PC-3 (cell line): ENCODE results near the gene MARK3. TPM values are rescaled to one million over a fixed set of nuclear protein-coding genes. Genes with fewer than 3 reads are reported as not detected.

ENCODE experiments used
- ATAC-seq: fragments of 200-7000 bp; cut with Tn5 transposase; 2 replicates; pipeline ENCODE4 v1.9.1; 2020; ENCODE audit warnings: mild to moderate bottlenecking, moderate library complexity
- BruUV-seq: library from RNA; stranded (reverse); fragments of 400-500 nt; replicated peaks from 2 replicates; lab custom pipeline; 2021; lab: Mats Ljungman, UMichigan
- CTCF ChIA-PET: fragments of 300-600 bp; sonication (Branson Sonifier 250); formaldehyde crosslinking; loops from one replicate; lab custom pipeline; 2022; ENCODE audit warnings: antibody characterized with exemption; lab: Charles Lee
- POLR2A ChIA-PET: fragments of 300-600 bp; sonication (Branson Sonifier 250); formaldehyde crosslinking; loops from one replicate; lab custom pipeline; 2022; ENCODE audit warnings: antibody characterized with exemption; ENCODE audit not compliant: unreplicated experiment; lab: Charles Lee
- DNase-seq: peaks from one replicate; pipeline ENCODE4 v3.0.0-alpha.2; 2015
- H2AFZ ChIP-seq: fragments of 300-600 bp; sonication (generic); 2 replicates; pipeline ENCODE4 v1.6.0; 2016; ENCODE audit warnings: antibody characterized with exemption, low read length
- H3F3A ChIP-seq: fragments of 300-600 bp; sonication (generic); one replicate; pipeline ENCODE4 v1.6.0; 2017; ENCODE audit warnings: antibody characterized with exemption, low read length, control low read depth, mild to moderate bottlenecking; ENCODE audit not compliant: unreplicated experiment
- H3K27ac ChIP-seq: fragments of 300-600 bp; sonication (generic); 2 replicates; pipeline ENCODE4 v1.5.1; 2016; ENCODE audit warnings: mild to moderate bottlenecking, low read length
- H3K27me3 ChIP-seq: fragments of 300-600 bp; sonication (generic); 2 replicates; pipeline ENCODE4 v1.6.1; 2016; ENCODE audit warnings: low read length, mixed read lengths
- H3K36me3 ChIP-seq: fragments of 300-600 bp; sonication (generic); 2 replicates; pipeline ENCODE4 v1.6.1; 2016; ENCODE audit warnings: low read depth, mixed run types, low read length, mixed read lengths
- H3K4me1 ChIP-seq: fragments of 300-600 bp; sonication (generic); 2 replicates; pipeline ENCODE4 v1.5.1; 2016; ENCODE audit warnings: low read length; ENCODE audit not compliant: insufficient read depth
- H3K4me2 ChIP-seq: fragments of 300-600 bp; sonication (generic); 2 replicates; pipeline ENCODE4 v1.6.0; 2016; ENCODE audit warnings: low read length
- H3K4me3 ChIP-seq: fragments of 300-600 bp; sonication (generic); 2 replicates; pipeline ENCODE4 v1.5.1; 2016; ENCODE audit warnings: mild to moderate bottlenecking, low read length, mixed read lengths
- H3K79me2 ChIP-seq: fragments of 300-600 bp; sonication (generic); 2 replicates; pipeline ENCODE4 v1.6.1; 2017; ENCODE audit warnings: low read length, mixed read lengths
- H3K9ac ChIP-seq: fragments of 300-600 bp; sonication (generic); 2 replicates; pipeline ENCODE4 v1.6.0; 2016; ENCODE audit warnings: mild to moderate bottlenecking, low read length
- H3K9me2 ChIP-seq: fragments of 300-600 bp; sonication (generic); replicated peaks from 2 replicates; pipeline ENCODE4 v1.6.1; 2016; ENCODE audit warnings: mixed run types, low read length, mixed read lengths
- H3K9me3 ChIP-seq: fragments of 300-600 bp; sonication (generic); 2 replicates; pipeline ENCODE4 v1.6.1; 2016; ENCODE audit warnings: low read length, mixed read lengths
- H4K20me1 ChIP-seq: fragments of 300-600 bp; sonication (generic); 2 replicates; pipeline ENCODE4 v1.6.1; 2016; ENCODE audit warnings: low read length, mixed read lengths
- EZH2 ChIP-seq: fragments of 300-600 bp; sonication (generic); IDR thresholded peaks from one replicate; pipeline ENCODE4 v1.6.1; 2017; ENCODE audit warnings: antibody characterized with exemption, mild to moderate bottlenecking, low read length; ENCODE audit not compliant: unreplicated experiment
- EZH2phosphoT487 ChIP-seq: fragments of 300-600 bp; sonication (generic); IDR thresholded peaks from 2 replicates; pipeline ENCODE4 v1.6.1; 2018; ENCODE audit warnings: mild to moderate bottlenecking, antibody characterized with exemption, low read length, borderline replicate concordance
- intact Hi-C: fragments of 100-400 bp; cut with micrococcal nuclease; formaldehyde crosslinking; loops from 2 replicates; pipeline ENCODE4 v1.9.0; 2023
- total RNA-seq: library from RNA; depleted of rRNA; stranded (reverse); fragments of >200 nt; gene quantifications from 2 replicates; pipeline ENCODE4 v1.2.3, GENCODE V29; 2014
- TF ChIP-seq, protein P1 (sequence below): fragments of 300-600 bp; sonication (generic); conservative IDR thresholded peaks from 2 replicates; pipeline ENCODE4 v1.5.1; 2017; ENCODE audit warnings: antibody characterized with exemption, low read depth, mild to moderate bottlenecking, low read length

Gene MARK3
- total RNA-seq, 1 experiment from 2014 or later = 69.9 TPM

- Histone ChIP-seq H3K9me3 (no peaks in the 10 kb centered on the region), H3K4me1 (peaks cover 15% of the 10 kb centered on the region), H3F3A (peaks cover 3% of the 10 kb centered on the region), H3K79me2 (no peaks in the 10 kb centered on the region), H3K9ac (no peak overlapping the region), H4K20me1 (no peaks in the 10 kb centered on the region), H3K4me2 (peak overlapping the region; percentile 62), H3K36me3 (peaks cover 20% of the 10 kb centered on the region; the same call in 1 of the 2 replicates), H3K27ac (peak overlapping the region; percentile 56), H3K9me2 (no peaks in the 10 kb centered on the region), H3K27me3 (no peaks in the 10 kb centered on the region), H2AFZ (no peak overlapping the region), H3K4me3 (peak overlapping the region; percentile 16; the same call in 1 of the 2 replicates)
- no TSS peak for BruUV-seq
- CTCF ChIA-PET = no interaction called here
- POLR2A ChIA-PET = interaction anchor here (0.7 kb wide), 1 partner anchor 450 kb away, joined by 4 read pairs; no protein-coding TSS in a partner anchor
- TF ChIP-seq EZH2phosphoT487 (no peak), EZH2 (no peak)
- TF ChIP-seq, protein P1, sequence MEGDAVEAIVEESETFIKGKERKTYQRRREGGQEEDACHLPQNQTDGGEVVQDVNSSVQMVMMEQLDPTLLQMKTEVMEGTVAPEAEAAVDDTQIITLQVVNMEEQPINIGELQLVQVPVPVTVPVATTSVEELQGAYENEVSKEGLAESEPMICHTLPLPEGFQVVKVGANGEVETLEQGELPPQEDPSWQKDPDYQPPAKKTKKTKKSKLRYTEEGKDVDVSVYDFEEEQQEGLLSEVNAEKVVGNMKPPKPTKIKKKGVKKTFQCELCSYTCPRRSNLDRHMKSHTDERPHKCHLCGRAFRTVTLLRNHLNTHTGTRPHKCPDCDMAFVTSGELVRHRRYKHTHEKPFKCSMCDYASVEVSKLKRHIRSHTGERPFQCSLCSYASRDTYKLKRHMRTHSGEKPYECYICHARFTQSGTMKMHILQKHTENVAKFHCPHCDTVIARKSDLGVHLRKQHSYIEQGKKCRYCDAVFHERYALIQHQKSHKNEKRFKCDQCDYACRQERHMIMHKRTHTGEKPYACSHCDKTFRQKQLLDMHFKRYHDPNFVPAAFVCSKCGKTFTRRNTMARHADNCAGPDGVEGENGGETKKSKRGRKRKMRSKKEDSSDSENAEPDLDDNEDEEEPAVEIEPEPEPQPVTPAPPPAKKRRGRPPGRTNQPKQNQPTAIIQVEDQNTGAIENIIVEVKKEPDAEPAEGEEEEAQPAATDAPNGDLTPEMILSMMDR = no peak
- DNase-seq (peak; percentile 98), ATAC-seq (peak; percentile 98)
- intact Hi-C loops = no loop called here
These were observed 98.4 kb downstream of the MARK3 start for GRCh38 chr14:103483600-103483999.

GRCh38 chr14:103485504-103485903, 100.3 kb downstream of the MARK3 start:
- BruUV-seq = no TSS peak
- H3K4me3 ChIP-seq = no peak overlapping the region
- H3K27me3 ChIP-seq = no peaks in the 10 kb centered on the region
- TF ChIP-seq EZH2 (no peak), EZH2phosphoT487 (no peak)
- TF ChIP-seq, protein P1 = no peak
- H3K36me3 ChIP-seq = peaks cover 25% of the 10 kb centered on the region; the same call in 1 of the 2 replicates
- H3K4me1 ChIP-seq = peaks cover 15% of the 10 kb centered on the region
- H3K9me2 ChIP-seq = no peaks in the 10 kb centered on the region
- no peak overlapping the region for H3K27ac ChIP-seq
- intact Hi-C loops = no loop called here
- DNase-seq (no peak), ATAC-seq (no peak)
- H3K9ac ChIP-seq = no peak overlapping the region
- no peak overlapping the region for H2AFZ ChIP-seq
- H3F3A ChIP-seq = peaks cover 3% of the 10 kb centered on the region
- no peaks in the 10 kb centered on the region for H3K9me3 ChIP-seq
- no peak overlapping the region for H3K4me2 ChIP-seq
- no peaks in the 10 kb centered on the region for H4K20me1 ChIP-seq
- ChIA-PET POLR2A (no interaction called here), CTCF (no interaction called here)
- H3K79me2 ChIP-seq = no peaks in the 10 kb centered on the region

DNA sequence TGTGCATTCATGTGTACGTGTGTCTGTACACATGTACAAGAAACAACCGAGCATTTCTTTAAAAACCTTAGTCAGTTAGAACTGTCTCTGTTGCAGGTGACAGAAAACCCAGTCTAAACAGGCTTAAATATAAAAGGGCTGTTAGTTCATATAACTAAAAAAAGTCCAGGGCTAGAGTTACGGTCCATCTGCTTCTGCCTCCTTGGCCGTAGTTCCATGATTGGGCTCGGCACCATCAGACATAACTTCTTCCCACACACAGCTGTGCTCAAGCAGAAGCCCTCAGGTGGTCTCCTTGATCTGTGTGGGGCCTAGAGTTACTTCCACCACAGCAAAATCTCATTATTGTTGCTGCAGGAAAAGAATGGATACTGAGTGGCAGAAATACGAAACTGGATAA, 102.9 kb downstream of the MARK3 start:
- Histone ChIP-seq H4K20me1 (no peaks in the 10 kb centered on the region), H3K4me1 (peaks cover 12% of the 10 kb centered on the region), H3K4me3 (no peak overlapping the region), H3K79me2 (no peaks in the 10 kb centered on the region), H3K9me2 (no peaks in the 10 kb centered on the region), H3K36me3 (peaks cover 40% of the 10 kb centered on the region), H2AFZ (no peak overlapping the region), H3K4me2 (no peak overlapping the region), H3K9ac (no peak overlapping the region), H3K9me3 (no peaks in the 10 kb centered on the region), H3K27me3 (no peaks in the 10 kb centered on the region), H3K27ac (no peak overlapping the region), H3F3A (peaks cover 1% of the 10 kb centered on the region)
- intact Hi-C loops = no loop called here
- no peak for ATAC-seq
- DNase-seq = no peak
- TF ChIP-seq, protein P1 = no peak
- TF ChIP-seq EZH2 = no peak
- CTCF ChIA-PET = no interaction called here
- POLR2A ChIA-PET = no interaction called here
- no TSS peak for BruUV-seq
